ENCODE results near the gene ELP2.

GRCh38 chr18:36096955-36097354 is 32.7 kb upstream of the ELP2 start:
- TF ChIP-seq, protein P1, sequence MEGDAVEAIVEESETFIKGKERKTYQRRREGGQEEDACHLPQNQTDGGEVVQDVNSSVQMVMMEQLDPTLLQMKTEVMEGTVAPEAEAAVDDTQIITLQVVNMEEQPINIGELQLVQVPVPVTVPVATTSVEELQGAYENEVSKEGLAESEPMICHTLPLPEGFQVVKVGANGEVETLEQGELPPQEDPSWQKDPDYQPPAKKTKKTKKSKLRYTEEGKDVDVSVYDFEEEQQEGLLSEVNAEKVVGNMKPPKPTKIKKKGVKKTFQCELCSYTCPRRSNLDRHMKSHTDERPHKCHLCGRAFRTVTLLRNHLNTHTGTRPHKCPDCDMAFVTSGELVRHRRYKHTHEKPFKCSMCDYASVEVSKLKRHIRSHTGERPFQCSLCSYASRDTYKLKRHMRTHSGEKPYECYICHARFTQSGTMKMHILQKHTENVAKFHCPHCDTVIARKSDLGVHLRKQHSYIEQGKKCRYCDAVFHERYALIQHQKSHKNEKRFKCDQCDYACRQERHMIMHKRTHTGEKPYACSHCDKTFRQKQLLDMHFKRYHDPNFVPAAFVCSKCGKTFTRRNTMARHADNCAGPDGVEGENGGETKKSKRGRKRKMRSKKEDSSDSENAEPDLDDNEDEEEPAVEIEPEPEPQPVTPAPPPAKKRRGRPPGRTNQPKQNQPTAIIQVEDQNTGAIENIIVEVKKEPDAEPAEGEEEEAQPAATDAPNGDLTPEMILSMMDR (IDR thresholded peaks at IDR 0.05 in 2 of 3, conservative IDR thresholded peaks at IDR 0.05 in 1 of 3; ENCODE audit: insufficient read depth in 2 of 3, low read depth in 1 of 3, low read length in 3 of 3) = no peak
- TF ChIP-seq ZNF239 (CRISPR knock-in tag; IDR thresholded peaks at IDR 0.05) = no peak

Data from K562 (cell line).